ENCODE data around the gene TTLL10.

- TF ChIP-seq POLR2A (IDR thresholded peaks at IDR 0.05) (no peak), CTCF (IDR thresholded peaks at IDR 0.05) (no peak)
These were observed 6.9 kb upstream of the TTLL10 start for GRCh38 chr1:1166642-1167397.
